ENCODE data around the gene PIP4K2B. TPM values are rescaled to one million over a fixed set of nuclear protein-coding genes. Genes with fewer than 3 reads are reported as not detected.

Gene PIP4K2B
- total and polyA plus RNA-seq, 9 of the 15 experiments (the other 6 are each of a cell fraction or from before 2014, with no cell fraction given), result 3.7 to 29.9 (median 23.0) TPM

DNA sequence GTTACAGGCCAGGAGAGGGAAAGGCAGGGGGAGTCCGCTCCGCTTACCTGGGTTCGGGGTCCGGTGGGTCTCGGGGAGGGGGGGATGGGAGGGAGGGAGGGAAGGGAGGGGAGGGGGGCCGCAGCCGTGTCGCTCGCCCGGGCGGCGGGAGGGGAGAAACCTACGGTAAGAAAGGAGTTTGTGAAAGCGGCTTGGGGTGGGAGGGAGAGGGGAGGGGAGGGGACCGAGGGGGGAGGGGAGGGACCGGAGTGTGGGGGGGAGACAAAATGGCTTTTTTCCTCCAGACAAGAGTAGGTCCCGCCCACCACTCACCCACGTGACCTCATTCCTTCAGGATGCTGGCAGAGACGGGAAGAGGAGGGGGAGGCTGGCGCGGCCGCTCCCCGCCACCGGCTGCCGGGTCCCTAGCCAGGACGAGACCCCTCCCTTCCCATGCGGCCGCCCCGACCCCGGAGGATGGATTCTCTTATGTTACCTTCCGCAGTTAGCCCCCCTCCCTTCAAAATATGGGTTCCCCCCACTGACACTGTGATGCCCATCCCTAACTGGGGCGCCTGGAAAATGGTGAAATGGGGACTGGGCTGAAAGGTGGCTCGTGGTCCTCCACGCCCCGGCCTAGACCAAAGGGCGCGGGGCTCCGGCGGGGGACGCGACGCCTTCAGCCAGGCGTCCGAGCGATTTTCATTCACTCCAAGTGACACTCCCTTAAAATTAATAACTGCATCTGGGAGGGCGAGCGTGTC, 51.0 kb downstream of the PIP4K2B start, which contains the start of gene PCGF2 (continued):
- TF ChIP-seq, protein P1, sequence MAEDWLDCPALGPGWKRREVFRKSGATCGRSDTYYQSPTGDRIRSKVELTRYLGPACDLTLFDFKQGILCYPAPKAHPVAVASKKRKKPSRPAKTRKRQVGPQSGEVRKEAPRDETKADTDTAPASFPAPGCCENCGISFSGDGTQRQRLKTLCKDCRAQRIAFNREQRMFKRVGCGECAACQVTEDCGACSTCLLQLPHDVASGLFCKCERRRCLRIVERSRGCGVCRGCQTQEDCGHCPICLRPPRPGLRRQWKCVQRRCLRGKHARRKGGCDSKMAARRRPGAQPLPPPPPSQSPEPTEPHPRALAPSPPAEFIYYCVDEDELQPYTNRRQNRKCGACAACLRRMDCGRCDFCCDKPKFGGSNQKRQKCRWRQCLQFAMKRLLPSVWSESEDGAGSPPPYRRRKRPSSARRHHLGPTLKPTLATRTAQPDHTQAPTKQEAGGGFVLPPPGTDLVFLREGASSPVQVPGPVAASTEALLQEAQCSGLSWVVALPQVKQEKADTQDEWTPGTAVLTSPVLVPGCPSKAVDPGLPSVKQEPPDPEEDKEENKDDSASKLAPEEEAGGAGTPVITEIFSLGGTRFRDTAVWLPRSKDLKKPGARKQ (CRISPR knock-in tag; IDR thresholded peaks at IDR 0.05), result no peak
- TF ChIP-seq CAMTA2 (CRISPR knock-in tag; conservative IDR thresholded peaks at IDR 0.05) (no peak), CC2D1A (IDR thresholded peaks at IDR 0.05) (no peak), HMG20A (CRISPR knock-in tag; conservative IDR thresholded peaks at IDR 0.05) (no peak), MCM2 (IDR thresholded peaks at IDR 0.05; ENCODE audit: low read depth) (no peak), TCFL5 (CRISPR knock-in tag; conservative IDR thresholded peaks at IDR 0.05) (no peak), TARDBP (IDR thresholded peaks at IDR 0.05) (no peak), SIN3A (IDR thresholded peaks at IDR 0.05; ENCODE audit: borderline replicate concordance in 2 of 2, control insufficient read depth in 1 of 2, low read depth in 2 of 2, low read length in 2 of 2) (no peak; a peak in 1 of 4 replicates), KLF1 (tag; IDR thresholded peaks at IDR 0.05) (no peak), ZNF143 (CRISPR knock-in tag; IDR thresholded peaks at IDR 0.05) (no peak), KLF13 (tag; IDR thresholded peaks at IDR 0.05; ENCODE audit: borderline replicate concordance, low read depth) (no peak), SMAD4 (CRISPR knock-in tag; conservative IDR thresholded peaks at IDR 0.05) (peak; percentile 38; the same call in 1 of the 2 replicates), EP400 (IDR thresholded peaks at IDR 0.05) (no peak), YY1 (IDR thresholded peaks at IDR 0.05; ENCODE audit: borderline replicate concordance in 1 of 3, control insufficient read depth in 1 of 3, extremely low read depth in 1 of 3, insufficient read depth in 3 of 3, insufficient read length in 1 of 3, insufficient replicate concordance in 2 of 3, low read depth in 1 of 3, low read length in 2 of 3) (peak in 1 of 3 experiments; percentile 75)
- TF ChIP-seq, protein P2, sequence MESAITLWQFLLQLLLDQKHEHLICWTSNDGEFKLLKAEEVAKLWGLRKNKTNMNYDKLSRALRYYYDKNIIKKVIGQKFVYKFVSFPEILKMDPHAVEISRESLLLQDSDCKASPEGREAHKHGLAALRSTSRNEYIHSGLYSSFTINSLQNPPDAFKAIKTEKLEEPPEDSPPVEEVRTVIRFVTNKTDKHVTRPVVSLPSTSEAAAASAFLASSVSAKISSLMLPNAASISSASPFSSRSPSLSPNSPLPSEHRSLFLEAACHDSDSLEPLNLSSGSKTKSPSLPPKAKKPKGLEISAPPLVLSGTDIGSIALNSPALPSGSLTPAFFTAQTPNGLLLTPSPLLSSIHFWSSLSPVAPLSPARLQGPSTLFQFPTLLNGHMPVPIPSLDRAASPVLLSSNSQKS (CRISPR knock-in tag; IDR thresholded peaks at IDR 0.05), result no peak
- TF ChIP-seq, protein P3, sequence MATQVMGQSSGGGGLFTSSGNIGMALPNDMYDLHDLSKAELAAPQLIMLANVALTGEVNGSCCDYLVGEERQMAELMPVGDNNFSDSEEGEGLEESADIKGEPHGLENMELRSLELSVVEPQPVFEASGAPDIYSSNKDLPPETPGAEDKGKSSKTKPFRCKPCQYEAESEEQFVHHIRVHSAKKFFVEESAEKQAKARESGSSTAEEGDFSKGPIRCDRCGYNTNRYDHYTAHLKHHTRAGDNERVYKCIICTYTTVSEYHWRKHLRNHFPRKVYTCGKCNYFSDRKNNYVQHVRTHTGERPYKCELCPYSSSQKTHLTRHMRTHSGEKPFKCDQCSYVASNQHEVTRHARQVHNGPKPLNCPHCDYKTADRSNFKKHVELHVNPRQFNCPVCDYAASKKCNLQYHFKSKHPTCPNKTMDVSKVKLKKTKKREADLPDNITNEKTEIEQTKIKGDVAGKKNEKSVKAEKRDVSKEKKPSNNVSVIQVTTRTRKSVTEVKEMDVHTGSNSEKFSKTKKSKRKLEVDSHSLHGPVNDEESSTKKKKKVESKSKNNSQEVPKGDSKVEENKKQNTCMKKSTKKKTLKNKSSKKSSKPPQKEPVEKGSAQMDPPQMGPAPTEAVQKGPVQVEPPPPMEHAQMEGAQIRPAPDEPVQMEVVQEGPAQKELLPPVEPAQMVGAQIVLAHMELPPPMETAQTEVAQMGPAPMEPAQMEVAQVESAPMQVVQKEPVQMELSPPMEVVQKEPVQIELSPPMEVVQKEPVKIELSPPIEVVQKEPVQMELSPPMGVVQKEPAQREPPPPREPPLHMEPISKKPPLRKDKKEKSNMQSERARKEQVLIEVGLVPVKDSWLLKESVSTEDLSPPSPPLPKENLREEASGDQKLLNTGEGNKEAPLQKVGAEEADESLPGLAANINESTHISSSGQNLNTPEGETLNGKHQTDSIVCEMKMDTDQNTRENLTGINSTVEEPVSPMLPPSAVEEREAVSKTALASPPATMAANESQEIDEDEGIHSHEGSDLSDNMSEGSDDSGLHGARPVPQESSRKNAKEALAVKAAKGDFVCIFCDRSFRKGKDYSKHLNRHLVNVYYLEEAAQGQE (IDR thresholded peaks at IDR 0.05; ENCODE audit: borderline replicate concordance), result peak; percentile 28; the same call in 1 of the 2 replicates
- TF ChIP-seq, protein P3 (CRISPR knock-in tag; IDR thresholded peaks at IDR 0.05; ENCODE audit: low read depth), result no peak
